Stimulated activated CD4-positive, alpha-beta T cell treated with anti-CD3 and anti-CD28 coated beads, Interleukin-15, amount 100 ng/mL, for 24 hours (primary cell): ENCODE data around the gene CROCC2.
"Not testable (repeated sequence)": the region's sequence is repeated elsewhere in the genome, so short reads cannot be mapped to it uniquely, and the experiment has no call there.

Experiments used
- DNase-seq: peaks from one replicate; pipeline ENCODE4 v3.0.0-alpha.2; 2020

Gene CROCC2

DNA sequence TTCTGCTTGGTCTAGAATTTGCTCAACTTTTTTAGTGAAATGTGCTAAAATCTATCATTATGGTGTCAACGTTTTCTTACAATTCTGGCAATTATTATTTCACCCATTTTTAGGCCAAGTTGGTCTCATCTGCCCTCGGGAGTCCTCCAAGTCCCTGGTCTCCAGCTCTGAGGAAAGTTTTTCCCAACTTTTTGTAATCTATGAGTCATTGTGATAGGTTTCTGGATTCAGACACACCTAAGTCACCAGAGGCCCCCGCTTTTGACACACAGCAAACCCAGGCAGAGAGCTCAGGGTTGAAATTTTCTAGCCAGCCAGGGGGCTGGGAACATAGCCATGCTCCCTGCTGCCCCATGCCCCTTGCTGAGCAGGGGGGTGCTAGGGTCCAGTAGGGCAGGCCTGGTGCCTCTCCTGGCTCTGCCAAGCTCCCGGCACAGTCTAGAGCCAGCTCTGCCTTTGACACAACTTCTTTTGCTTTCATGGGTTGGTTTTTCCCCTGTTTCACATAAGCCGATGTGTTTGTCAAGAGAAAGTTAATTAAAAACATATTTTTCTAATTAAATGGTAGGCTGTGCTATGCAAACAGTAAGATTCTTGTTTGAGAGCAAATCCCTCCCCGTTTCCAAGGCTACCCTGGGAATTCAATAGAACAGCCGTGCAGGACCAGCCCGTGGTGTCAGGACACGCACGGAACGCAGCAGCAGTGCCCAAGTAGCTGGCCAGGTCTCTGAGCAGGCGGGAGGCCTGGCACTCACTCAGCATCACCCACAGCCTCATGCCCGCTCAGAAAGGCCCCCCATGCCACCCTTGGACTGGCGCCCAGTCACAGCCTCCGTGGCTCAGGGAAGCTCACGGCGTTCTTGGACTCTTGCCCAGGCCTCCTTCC, 66.7 kb downstream of the CROCC2 start:
- no peak for DNase-seq

- DNase-seq = no peak
Measured at GRCh38 chr2:240974771-240975572, 68.8 kb downstream of the CROCC2 start.

GRCh38 chr2:240975903-240976302, 69.8 kb downstream of the CROCC2 start:
- DNase-seq = not testable (repeated sequence)

DNA sequence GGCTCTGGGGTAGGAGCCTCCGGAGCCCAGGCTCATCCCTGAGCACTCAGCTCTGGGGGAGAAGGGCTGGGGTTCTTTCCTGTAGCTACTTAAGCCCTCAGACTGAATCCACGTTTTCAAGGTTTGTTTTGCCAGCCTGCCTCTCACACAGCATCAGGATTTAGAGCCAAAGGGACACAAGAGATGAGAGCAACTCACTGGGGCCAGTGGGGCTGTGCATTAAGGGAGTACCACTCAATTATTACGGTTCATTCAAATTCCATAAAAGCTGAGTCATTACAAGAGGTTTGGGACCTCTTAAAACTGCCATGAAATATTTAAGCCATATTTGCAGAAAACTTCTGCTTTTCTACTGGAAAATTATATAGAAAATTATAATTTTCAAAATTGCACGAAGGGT, 75.1 kb downstream of the CROCC2 start:
- no peak for DNase-seq

GRCh38 chr2:240981871-240982800, 76.0 kb downstream of the CROCC2 start:
- no peak for DNase-seq

GRCh38 chr2:240982821-240983281, 76.7 kb downstream of the CROCC2 start:
- DNase-seq = no peak

DNA sequence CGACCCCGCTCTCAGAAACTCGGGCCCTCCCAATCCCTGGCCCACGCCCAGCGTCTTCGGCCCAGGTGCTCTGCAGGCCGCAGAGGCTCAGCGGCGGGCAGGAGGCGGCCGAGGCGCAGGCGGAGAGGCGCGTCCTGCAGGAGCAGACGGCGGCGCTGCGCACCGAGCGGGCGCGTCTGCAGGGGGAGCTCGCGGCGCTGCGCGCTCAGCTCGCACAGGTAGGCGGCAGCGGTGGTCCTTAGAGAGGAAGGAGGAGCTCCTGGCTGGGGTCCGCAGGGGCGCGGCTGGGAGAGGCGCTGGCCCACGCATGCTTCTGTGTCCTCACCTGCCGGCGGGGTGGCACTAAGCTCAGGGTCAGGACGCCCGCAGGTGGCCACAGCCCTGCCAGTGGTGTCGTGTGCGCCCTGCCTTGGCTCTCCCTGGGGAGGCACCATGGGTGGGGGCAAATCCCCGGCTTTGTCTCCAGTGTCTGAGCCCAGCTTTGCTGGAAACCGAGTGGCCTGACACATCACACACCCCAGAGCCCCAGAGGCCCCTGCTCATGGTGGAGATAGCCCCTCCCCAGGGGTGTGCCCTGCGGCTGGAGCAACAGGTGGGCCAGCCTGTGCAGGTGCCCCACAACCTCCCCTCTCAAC, 77.3 kb downstream of the CROCC2 start:
- peak; percentile 51 for DNase-seq

DNA sequence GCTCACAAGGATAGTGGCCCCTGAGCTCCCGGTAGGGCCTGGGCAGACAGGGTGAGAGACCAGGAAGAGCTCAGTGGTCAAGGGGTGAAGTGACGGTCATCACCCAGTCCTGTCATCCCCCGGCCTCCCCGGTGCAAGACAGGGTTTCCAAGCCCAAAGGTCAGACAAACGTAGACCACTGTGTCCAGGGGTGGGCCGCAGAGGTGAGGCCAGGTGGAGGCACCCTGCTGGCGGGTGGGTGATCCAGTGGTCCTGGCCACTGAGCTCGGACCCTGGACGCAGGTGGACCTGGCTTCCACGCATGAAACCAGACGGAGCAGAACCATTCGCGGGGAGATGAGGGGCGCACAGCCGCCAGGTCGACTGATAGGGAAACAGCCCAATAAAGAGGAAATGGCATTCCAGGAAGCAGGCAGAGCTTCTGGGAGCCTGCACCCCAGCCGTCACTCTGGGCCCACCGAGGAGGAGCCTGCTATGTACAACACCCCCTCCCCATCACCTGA, 77.9 kb downstream of the CROCC2 start:
- DNase-seq = no peak

GRCh38 chr2:240985881-240986786, 80.0 kb downstream of the CROCC2 start:
- DNase-seq = no peak

GRCh38 chr2:240986787-240987411, 80.8 kb downstream of the CROCC2 start:
- no peak for DNase-seq

DNA sequence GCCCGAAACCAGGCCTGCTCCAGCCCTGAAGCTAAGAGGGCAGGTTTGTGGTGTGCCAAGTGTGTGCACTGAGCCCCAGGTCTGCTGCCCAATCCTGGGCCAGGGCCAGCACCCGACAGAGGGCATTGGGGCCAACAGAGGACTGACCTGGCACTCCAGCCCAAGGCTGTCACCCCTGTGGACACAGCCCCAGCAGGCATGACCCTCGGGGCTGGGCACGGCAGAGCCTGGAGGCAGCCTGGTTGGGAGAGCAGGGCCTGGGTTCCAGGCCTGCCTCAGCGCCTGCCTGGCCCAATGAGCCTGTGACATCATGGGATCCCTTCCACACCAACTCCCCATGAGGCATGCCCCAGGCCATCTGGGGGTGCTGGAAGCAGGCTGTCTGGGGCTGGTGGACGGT, 81.5 kb downstream of the CROCC2 start:
- DNase-seq = no peak

- no peak for DNase-seq
Measured at GRCh38 chr2:240988146-240988545, 82.0 kb downstream of the CROCC2 start.

DNA sequence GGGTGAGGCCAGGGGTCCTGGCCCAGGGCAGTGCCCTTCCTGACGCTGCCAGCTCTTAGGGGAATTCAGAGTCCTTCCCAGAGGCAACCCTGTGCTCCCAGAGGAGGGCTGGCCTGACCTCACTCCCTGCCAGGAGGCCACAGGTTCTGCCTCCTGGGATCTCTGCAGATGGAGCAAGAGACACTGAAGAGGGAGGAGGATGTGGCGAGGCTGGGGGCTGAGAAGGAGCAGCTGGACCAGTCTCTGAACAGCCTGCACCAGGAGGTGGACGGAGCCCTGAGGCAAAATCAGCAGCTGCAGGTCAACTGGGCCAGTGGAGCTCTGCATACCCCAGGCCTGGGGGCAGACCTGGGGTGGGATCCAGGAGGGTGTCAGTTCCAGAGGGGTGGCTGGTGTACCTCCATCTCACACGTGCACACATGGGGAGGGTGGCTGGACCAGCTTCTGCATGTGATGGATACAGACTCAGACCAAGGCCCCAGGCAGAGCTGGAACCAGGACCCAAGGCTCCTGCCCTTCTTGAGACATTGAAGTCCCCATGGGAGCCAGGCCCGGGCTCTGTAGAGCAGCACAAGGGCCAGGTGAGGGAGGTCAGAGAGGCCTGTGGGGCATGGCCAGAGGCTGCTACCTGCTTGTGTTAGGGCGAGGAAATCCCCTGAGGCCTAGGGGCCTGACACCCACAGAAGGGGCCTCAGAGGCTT, 82.6 kb downstream of the CROCC2 start:
- DNase-seq = no peak

- no peak for DNase-seq
Measured at GRCh38 chr2:240989451-240990265, 83.5 kb downstream of the CROCC2 start.

DNA sequence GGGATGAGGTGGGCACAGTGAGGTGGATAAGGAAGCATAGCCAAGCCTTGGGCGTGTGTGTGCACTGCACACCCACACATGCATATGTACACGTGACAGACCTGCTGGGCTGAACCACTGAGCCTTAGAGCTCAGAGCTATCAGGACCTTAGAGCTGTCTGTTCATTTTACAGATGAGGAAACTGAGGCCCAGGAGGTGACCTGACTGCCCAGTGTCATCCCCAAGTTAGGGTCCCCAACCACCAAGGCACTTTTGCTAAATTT, 84.1 kb downstream of the CROCC2 start:
- DNase-seq = no peak

- DNase-seq = no peak
Measured at GRCh38 chr2:240990726-240991377, 84.7 kb downstream of the CROCC2 start.

- DNase-seq = no peak
Measured at GRCh38 chr2:240991378-240992263, 85.5 kb downstream of the CROCC2 start.
